K562 (cell line): Measurements from ENCODE around the gene SOCS6. TPM values are rescaled to one million over a fixed set of nuclear protein-coding genes. Genes with fewer than 3 reads are reported as not detected.

ENCODE experiments used
- ARID1B ChIP-seq: fragments of 450-650 bp; IDR thresholded peaks from 2 replicates; pipeline ENCODE4 v1.6.1; 2016; ENCODE audit warnings: antibody characterized with exemption, mild to moderate bottlenecking, inconsistent platforms
- ATF3 ChIP-seq, 2 experiments: fragments of 450-650 bp in 1 of 2; sonication (generic) in 1 of 2; formaldehyde crosslinking in 1 of 2; IDR thresholded peaks in 1 of 2; conservative IDR thresholded peaks in 1 of 2; 2 replicates each; pipeline versions ENCODE4 v1.6.1 to v1.8.1; 2016 to 2023; ENCODE audit warnings: mild to moderate bottlenecking in 2 of 2, moderate library complexity in 2 of 2, inconsistent platforms in 1 of 2, missing genetic modification reagents in 1 of 2
- DPF2 ChIP-seq: fragments of 450-650 bp; IDR thresholded peaks from 2 replicates; pipeline ENCODE4 v1.6.1; 2016
- REST ChIP-seq, 2 experiments: fragments of 450-650 bp; formaldehyde crosslinking in 1 of 2; IDR thresholded peaks; 2 replicates each; pipeline versions ENCODE4 v1.4.0 to v1.6.1; 2014 to 2020; ENCODE audit warnings: mild to moderate bottlenecking in 2 of 2, borderline replicate concordance in 1 of 2, low read depth in 1 of 2
- polyA plus RNA-seq, 8 experiments: library from polyadenylated mRNA; depleted of rRNA in 4 of 8; stranded (reverse) in 5 of 8; unstranded in 3 of 8; fragments of >200 nt; fragmentation: Nextera tagmentation in 2 of 8; fragmentation: Illumina TruSeq in 1 of 8; extraction: Ambion mirVana in 2 of 8; extraction: Trizol in 1 of 8; gene quantifications; 2 replicates each; pipeline versions ENCODE4 v1.2.1 to v1.2.3, GENCODE V29; 2011 to 2014; ENCODE audit warnings: inconsistent platforms in 1 of 8, missing spikeins in 1 of 8
- total RNA-seq, 7 experiments: library from RNA; depleted of rRNA in 6 of 7; stranded (reverse); fragments of >200 nt in 6 of 7; fragmentation: Illumina TruSeq in 2 of 7; extraction: Trizol in 2 of 7; gene quantifications; 2 replicates each; pipeline versions ENCODE4 v1.2.1 to v1.2.3, GENCODE V29; 2011 to 2021; ENCODE audit warnings: low replicate concordance in 1 of 7

SOCS6 gene
- total and polyA plus RNA-seq, 9 of the 15 experiments (the other 6 are each of a cell fraction or from before 2014, with no cell fraction given) = 2.5 to 7.1 (median 5.6) TPM

- TF ChIP-seq REST (IDR thresholded peaks at IDR 0.05; ENCODE audit: borderline replicate concordance) (no peak), REST (CRISPR knock-in tag; IDR thresholded peaks at IDR 0.05; ENCODE audit: low read depth) (no peak), ARID1B (0 out of 2 replicates have a peak, but pooled peaks have one; percentile 32), DPF2 (0 out of 2 replicates have a peak, but pooled peaks have one; percentile 37), ATF3 (IDR thresholded peaks at IDR 0.05) (peak; percentile 86), ATF3 (CRISPR knock-in tag; conservative IDR thresholded peaks at IDR 0.05) (no peak)
These were observed 9.4 kb upstream of the SOCS6 start (continued) for GRCh38 chr18:70279470-70279869.
